ENCODE measurements around the gene TANC1.

DNA sequence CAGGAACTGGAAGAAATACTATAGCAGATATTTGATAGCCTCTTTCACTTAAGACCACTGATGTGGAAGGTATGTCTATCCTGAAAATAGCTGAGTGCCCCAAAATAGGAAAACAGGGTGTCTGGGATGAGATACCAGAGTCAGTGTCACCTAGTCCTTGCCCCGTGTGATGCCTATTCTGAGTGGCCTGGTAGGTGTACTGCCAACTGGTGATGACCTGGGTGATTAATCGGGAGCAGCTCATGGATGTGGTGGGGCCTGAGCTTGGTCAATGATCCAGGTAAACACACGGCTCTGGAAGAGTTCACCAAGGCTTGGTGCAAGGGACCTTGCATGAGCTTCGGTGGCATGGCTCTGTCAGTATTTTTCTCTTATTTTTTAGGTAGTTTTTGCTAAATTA, 95.2 kb downstream of the TANC1 start:
- TF ChIP-seq, protein P1, sequence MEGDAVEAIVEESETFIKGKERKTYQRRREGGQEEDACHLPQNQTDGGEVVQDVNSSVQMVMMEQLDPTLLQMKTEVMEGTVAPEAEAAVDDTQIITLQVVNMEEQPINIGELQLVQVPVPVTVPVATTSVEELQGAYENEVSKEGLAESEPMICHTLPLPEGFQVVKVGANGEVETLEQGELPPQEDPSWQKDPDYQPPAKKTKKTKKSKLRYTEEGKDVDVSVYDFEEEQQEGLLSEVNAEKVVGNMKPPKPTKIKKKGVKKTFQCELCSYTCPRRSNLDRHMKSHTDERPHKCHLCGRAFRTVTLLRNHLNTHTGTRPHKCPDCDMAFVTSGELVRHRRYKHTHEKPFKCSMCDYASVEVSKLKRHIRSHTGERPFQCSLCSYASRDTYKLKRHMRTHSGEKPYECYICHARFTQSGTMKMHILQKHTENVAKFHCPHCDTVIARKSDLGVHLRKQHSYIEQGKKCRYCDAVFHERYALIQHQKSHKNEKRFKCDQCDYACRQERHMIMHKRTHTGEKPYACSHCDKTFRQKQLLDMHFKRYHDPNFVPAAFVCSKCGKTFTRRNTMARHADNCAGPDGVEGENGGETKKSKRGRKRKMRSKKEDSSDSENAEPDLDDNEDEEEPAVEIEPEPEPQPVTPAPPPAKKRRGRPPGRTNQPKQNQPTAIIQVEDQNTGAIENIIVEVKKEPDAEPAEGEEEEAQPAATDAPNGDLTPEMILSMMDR (conservative IDR thresholded peaks at IDR 0.05 in 1 of 2, IDR thresholded peaks at IDR 0.05 in 1 of 2; ENCODE audit: extremely low read depth in 1 of 2, insufficient read depth in 1 of 2, low read depth in 1 of 2, low read length in 2 of 2) = no peak
- TF ChIP-seq EZH2 (IDR thresholded peaks at IDR 0.05; ENCODE audit: borderline replicate concordance, low read length) = no peak
